Activated CD4-positive, alpha-beta T cell treated with anti-CD3 and anti-CD28 coated beads for 24 hours (primary cell): ENCODE data around the gene GPR50.

Experiments
- DNase-seq, 2 donors: peaks; one replicate each; pipeline ENCODE4 v3.0.0-alpha.2; 2020; ENCODE audit warnings: low read depth in 2 of 2

The GPR50 gene

DNA sequence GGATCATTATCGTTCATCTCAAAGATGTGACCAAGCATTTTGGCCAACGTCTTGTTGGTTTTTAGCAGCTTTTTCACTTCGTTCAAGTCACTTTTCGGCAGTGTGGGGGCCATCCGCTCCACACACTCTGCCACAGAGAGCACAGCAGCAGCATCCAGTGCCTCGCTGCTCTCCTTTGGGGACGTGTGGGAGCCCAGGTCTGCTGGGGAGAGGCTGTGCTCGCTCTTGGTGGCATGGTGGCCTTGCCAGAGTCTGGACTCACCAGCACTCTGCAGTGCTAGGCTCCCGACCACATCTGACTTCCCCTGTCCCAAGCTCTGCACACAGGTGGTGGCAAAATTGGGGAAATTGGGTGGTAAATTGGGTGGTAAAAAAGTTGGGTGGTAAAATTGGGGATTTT lies 50.6 kb downstream of the GPR50 start:
- no peak for DNase-seq

DNA sequence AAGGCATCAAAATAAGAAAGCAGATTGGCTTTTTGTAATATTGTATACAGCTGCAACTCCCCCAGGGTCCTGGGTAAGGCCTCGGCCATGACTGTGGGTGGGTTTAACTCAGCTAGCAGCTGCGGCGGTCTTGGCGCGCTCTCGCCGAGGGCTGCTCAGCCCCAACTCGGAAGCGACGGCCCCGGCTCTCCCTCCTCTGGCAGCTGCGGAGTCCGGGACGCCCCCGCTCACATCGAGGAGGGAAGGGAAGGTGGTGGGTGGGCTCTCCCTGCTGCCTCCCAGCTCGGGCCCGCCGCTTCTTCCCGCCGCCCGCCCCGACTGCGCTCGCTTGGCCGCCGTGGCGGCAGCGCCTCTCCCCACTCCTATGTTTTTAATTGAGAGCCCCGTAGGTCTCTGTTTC lies 51.2 kb downstream of the GPR50 start:
- DNase-seq, result no peak

DNA sequence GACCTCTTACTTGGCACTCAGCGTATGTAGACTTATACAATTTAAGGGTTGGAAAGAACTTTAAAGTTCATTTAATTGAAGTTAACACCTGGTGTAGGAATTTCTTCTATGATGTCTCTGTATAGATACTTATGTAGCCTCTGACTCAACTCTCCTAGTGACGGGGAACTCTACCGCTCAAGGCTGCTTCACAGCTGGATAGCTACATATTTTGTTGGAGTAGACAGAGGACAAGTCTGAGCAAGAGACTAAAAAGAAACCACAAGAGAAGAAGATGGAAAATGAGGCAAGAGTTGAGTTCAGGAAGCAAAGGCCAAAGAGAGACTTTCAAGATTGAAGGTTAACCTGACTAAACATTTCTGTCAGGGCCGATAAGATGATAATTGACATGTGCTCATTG lies 52.6 kb downstream of the GPR50 start:
- DNase-seq, result no peak
